NCI-H2029 treated with DMSO at 0.1 percent for 48 hours (cell line): ENCODE results near the gene PPFIA4.

Experiments used
- DNase-seq: peaks from one replicate; lab custom pipeline; 2025; lab: John Stamatoyannopoulos, UW

Gene PPFIA4

DNA sequence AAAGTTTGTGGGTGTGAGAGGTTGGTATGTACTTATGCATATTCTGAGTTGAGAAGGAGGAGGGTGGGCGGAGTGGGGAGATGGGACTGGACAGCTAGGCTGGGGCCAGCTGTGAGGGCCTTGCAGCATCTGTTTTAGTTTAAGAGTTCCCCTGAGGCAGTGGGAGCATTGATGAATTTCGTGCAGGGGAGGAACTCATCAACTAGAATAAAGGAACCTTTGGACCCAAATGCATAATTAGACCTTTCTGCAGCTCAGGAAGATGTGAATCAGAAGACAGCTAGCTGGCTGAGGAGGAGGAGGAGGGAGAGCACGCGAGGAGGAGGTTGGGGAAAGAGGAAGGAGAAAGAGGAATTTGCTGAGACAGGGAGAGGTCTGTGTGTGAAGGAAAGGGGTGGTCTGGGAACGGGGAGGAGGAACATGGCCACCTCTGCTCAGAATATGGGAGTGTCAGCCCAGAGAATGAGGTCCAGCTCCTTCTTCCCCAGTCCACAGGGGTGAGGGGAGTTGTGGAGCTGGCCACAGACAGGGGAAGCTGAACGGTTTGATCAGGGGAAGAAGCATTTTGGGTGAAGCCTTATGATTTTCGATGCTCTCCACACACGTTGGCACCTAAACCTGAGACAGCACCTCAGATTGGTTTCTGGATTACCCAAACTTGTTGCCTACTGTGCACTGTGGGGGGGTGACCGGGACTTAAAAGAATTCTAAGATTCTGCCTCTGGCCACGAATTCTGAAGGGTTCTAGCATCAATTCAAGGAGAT is 31.8 kb downstream of the PPFIA4 start:
- no peak for DNase-seq

GRCh38 chr1:203058676-203058935 is 32.3 kb downstream of the PPFIA4 start:
- DNase-seq = no peak

DNA sequence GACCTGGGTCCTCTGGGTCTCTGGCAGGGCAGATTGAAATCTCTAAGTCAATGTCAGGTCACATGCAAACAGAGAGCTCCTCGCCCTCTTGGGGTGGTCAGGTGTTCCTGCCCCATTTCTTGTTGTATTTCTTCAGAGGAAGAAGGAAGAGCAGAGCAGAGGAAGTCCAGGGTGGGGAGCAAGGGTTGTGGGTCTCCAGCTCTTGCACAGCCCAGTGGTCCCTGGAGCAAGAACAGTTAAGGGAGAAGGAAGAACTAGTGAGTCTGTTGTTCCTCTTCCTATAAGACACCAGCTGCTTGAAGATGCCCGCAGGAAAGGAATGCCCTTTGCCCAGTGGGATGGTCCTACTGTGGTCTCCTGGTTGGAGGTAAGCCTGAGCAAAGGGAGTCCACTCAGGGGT is 33.2 kb downstream of the PPFIA4 start:
- DNase-seq = no peak

- DNase-seq = no peak
Measured at GRCh38 chr1:203060115-203060514, 33.8 kb downstream of the PPFIA4 start.

DNA sequence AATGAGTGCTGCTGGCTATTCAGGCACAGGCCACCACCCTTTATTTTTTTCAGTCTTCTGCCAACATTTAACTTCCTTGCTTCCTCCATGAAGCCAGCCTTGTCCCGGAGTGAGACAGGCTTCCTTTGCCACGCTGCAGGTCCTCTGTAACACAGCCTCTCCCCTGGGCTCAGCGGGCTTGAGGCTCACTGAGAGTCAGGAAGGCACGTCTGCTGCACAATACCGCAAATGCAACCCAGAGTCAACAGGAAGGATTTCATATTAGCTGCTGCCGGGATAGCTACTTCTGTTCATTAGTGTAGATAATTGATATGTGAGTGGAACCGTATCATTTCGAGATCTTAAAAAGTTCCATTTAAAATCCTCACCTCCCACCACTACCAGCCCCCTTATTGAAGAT is 37.0 kb downstream of the PPFIA4 start:
- no peak for DNase-seq

DNA sequence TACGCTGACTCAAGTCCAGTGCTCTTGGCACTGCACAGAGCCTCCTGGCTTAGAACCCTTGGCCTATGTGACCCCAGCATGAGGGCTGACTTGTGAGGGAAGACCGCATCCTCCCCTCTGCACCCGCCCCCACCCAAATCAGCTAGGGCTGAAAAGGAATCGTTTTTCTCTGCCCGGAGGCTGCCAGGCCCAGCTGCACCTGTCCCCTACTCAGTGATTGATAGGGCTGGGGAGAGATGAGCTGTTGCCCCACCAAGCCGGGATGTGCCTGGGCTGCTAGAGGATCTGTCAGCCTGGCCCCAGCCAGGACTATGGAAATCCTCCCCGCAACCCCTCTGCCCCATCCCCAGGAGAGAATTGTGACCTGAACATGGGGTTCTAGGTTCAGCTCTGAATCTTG is 38.9 kb downstream of the PPFIA4 start:
- no peak for DNase-seq

DNA sequence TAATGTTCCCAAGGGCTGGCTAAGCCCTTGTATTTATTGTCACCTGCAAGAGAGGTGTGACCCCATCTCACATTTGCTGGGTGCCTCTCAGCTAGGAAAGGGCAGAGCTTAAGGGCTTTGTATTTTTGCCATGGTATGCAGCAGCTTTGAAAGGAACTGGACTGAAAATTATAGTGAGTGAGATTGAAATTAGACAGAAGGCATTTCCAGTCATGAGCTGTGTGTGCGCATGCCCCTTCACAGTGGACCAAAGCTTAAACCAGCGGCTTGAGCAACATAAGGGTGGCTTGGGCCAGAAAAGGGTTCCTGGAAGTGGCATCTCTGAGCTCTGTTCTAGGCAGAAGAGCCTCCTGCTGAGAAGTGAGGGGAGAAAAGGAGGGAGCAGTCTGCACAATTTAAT is 39.7 kb downstream of the PPFIA4 start:
- no peak for DNase-seq

DNA sequence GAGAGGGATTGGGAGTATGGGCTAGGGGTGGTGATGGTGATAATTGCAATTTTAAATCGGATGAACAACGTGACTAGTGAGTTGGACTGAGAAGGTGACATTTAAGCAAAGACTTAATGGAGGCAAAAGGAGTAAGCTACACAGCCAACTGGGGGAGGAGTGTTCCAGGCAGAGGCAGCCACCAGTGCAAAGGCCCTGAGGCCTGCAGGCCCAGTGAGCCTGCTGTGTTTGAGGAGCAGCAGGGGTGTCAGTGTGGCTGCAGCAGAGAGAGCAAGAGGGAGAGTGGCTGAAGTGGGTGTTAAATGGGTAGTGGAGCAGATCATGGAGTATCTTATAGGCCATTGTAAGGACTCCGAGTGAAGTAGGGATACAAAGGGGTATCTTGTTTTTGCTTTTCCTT is 40.7 kb downstream of the PPFIA4 start:
- no peak for DNase-seq

DNA sequence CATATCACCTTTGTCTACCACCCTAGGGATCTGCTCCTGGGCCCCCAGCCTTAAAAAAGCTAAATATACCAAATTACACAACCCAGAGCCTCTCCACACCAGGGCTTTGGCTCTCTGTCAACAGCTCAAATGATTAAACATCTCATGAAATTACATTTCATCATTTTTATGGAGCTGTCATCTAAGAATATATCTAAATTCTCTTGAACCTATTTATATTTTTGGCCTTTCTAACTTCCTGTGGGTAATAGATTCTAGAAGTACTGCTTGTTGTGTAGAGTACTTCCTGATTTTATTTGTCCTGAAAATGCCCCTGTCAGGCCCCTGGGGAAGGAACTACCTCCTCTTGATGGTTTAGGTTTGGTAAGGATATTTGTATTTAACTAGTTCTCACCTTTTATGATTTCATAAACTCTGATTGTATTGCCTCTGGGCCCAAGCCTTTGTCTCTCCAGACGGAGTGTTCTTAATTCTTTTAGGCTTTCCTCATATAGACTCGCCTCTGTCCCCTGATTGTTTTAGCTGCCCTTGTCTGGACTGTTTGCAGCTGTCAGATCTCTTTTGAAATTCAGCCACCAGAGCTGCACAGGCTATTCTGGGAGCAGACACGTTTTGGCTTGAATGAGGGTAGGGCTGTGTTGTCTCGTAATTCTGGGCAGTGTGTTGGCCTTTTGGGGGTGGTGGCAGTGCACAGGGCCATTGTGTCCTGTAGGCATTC is 42.9 kb downstream of the PPFIA4 start:
- DNase-seq = peak; percentile 13

GRCh38 chr1:203072002-203072602 is 45.8 kb downstream of the PPFIA4 start:
- no peak for DNase-seq

DNA sequence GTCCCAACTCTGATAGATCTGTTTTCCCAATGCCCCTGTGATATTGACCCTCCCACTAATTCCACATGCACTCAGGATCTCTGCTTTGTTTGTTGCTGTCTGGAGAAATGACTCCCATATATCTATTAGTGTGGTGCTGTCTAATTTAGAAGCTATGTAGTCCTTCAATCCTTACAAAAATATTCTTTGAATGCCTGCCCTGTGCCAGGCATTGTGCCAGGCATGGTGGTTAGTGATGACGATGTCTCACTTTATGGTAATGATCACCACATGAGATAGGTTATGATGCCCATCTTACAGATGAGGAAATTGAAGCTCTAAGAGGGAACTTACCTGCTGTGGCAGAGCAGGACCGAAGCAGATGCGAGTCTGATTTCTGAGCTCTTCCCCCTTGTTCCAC is 46.6 kb downstream of the PPFIA4 start:
- no peak for DNase-seq

GRCh38 chr1:203073469-203073868 is 47.2 kb downstream of the PPFIA4 start:
- DNase-seq = no peak

GRCh38 chr1:203074610-203075009 is 48.3 kb downstream of the PPFIA4 start:
- DNase-seq = no peak

GRCh38 chr1:203075236-203076030 is 49.1 kb downstream of the PPFIA4 start:
- DNase-seq = no peak

DNA sequence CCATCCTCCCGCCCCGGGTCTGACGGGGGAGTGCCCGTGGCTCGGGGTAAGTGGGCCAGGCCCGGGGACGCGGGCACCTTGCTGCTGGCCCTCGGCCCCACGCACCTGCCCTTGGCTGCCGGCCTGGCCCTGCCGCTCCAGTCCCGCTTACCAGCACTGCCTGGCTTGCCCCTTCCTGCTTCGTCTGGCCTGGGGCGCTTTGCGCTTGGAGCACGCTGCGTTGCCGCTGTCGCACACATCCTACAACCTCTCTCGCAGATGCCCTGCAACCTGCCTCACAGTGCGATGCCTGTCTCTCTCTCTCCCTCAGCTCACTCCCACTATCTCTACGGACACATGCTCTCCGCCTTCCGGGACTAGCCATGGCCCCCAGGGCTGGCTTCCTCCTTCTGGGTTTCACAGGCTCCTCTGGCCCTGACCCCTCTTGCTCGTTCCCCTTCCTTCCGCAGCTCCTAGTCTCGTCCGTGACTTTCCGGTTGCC is 49.8 kb downstream of the PPFIA4 start:
- no peak for DNase-seq

DNA sequence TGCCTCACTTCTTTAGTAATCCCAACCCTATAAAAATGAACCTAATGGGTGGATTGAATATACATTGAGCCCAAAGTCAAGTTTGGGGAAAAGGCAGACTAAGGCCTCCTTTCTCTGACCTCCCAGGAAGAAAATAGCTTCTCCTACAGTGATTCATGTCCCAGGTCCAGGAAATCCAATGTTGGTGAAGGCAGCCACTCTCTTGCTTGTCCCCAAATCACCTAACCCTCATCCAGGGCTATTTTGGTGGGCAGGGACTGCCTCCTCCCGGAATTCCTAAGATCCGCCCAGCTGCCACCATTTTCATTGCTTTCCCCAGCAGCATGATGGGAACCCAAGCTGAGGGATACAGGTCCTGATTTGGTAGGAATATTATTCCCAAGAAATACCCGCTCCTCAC is 51.1 kb downstream of the PPFIA4 start:
- no peak for DNase-seq

GRCh38 chr1:203077956-203078355 is 51.7 kb downstream of the PPFIA4 start:
- no peak for DNase-seq

DNA sequence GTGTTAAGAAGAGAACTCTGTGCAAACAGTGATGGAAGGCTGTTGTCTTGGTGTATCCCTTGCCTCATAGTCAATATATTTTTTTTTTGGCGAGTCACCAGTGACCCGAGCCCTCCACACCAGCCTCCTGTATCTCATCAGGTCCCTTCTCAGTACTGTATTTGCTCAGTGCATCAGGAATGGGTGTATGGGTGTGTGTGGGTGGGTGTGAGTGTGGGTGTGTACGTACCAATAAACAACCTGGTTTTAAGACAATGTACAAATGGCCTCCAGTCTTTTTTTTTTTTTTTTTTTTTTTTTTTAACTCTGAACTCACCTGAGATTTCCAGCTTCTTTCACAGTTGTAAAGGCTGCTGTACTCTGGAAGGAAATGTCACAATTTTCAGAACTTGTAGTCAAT is 52.2 kb downstream of the PPFIA4 start:
- no peak for DNase-seq

- no peak for DNase-seq
Measured at GRCh38 chr1:203080456-203080855, 54.2 kb downstream of the PPFIA4 start.

- no peak for DNase-seq
Measured at GRCh38 chr1:203081465-203082230, 55.4 kb downstream of the PPFIA4 start.

GRCh38 chr1:203082231-203082505 is 55.9 kb downstream of the PPFIA4 start:
- DNase-seq = no peak
